Measurements from ENCODE around the gene HOOK2.
"Not testable (repeated sequence)": the region's sequence is repeated elsewhere in the genome, so short reads cannot be mapped to it uniquely, and the experiment has no call there.

The HOOK2 gene, protein sequence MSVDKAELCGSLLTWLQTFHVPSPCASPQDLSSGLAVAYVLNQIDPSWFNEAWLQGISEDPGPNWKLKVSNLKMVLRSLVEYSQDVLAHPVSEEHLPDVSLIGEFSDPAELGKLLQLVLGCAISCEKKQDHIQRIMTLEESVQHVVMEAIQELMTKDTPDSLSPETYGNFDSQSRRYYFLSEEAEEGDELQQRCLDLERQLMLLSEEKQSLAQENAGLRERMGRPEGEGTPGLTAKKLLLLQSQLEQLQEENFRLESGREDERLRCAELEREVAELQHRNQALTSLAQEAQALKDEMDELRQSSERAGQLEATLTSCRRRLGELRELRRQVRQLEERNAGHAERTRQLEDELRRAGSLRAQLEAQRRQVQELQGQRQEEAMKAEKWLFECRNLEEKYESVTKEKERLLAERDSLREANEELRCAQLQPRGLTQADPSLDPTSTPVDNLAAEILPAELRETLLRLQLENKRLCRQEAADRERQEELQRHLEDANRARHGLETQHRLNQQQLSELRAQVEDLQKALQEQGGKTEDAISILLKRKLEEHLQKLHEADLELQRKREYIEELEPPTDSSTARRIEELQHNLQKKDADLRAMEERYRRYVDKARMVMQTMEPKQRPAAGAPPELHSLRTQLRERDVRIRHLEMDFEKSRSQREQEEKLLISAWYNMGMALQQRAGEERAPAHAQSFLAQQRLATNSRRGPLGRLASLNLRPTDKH

DNA sequence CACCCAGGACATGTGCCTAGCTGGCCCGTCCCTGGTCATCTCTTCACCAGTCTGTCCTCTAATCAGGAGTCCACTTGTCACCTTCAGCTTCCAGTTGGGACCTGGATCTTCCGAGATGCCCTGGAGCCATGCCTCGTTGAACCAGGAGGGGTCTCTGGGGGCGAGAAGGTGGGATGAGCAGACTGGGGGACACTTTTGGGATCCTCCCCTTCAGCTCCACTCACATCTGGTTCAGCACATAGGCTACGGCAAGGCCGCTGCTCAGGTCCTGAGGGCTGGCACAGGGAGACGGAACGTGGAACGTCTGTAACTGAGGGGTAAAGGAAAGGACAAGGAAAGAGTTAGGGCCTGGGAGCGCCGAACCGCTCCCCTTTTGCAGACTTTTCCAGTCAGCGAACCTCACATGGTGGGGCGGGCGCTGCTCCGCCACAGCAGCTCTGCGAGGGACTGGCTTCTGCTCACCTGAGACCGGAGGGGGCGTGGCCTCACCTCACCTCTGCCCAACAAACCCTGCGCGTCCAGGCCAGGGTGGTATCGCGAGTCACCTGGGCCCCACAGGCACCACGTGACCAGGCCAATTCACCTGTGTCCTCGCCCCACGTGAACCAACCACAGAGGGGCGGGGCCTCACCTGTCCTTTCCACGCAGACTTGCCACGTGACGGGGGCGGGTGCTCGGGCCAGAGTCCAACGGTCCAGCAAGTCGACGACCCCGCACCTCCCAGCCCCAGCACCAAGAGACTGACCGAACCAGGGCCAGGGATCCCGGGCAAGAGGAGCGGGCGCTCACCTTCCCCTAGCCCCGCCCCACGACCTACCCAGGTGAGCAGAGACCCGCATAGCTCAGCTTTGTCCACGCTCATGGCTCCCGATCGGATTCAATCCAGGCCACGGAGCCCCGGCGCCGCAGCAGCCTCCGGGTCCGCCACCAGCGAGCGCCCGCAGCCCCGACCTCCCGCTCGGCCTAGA, at the start of gene HOOK2:
TSS of gene HOOK2 (minus strand) at position 965 of the 968 bp plus-strand sequence. CDS start at position 862, 103 bp downstream.
- DNase-seq: peak; percentile 42

DNA sequence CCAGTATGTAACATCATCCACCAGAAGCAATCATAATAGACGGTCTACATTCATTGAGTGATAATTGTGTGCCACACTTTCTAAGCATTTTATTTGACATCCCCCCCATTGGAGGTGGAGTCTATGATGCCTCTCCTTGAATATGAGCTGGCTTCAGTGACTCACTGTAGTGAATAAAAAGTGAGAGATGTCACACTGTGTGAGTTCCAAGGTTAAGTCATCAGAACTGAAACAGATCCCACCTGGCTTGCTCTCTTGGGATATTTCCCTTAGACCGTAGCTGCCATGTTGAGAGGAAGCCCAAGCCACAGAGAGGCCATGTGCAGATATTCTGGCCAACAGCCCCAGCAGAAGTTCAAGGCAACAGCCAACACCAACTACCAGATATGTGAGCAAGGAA, 46.4 kb upstream of the HOOK2 start:
- DNase-seq: no peak

DNA sequence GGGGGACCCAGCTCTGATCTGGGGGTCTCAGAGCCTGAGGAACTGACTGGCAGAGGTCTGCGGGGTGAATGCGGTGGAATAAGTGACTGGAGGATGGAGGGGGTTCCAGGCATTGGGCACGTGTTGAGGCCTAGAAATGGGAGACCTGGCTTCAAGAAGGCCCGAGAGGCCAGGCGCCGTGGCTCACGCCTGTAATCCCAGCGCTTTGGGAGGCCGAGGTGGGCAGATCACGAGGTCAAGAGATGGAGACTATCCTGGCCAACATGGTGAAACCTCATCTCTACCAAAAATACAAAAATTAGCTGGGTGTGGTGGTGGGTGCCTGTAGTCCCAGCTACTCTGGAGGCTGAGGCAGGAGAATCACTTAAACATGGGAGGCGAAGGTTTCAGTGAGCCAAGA, 42.5 kb upstream of the HOOK2 start:
- not testable (repeated sequence) for DNase-seq

DNA sequence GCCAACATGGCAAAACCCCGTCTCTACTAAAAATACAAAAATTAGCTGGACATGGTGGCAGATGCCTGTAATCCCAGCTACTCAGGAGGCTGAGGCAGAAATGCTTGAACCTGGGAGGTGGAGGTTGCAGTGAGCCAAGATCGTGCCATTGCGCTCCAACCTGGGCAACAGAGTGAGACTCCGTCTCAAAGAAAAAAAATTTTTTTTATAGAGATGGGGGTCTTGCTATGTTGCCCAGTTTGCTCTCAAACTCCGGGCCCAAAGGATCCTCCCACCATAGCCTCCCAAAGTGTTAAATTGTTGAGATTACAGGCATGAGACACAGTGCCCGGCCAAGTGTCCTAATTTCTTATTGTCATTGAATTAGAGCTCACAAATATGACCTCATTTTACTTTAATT, 41.8 kb upstream of the HOOK2 start:
- DNase-seq: not testable (repeated sequence)

DNA sequence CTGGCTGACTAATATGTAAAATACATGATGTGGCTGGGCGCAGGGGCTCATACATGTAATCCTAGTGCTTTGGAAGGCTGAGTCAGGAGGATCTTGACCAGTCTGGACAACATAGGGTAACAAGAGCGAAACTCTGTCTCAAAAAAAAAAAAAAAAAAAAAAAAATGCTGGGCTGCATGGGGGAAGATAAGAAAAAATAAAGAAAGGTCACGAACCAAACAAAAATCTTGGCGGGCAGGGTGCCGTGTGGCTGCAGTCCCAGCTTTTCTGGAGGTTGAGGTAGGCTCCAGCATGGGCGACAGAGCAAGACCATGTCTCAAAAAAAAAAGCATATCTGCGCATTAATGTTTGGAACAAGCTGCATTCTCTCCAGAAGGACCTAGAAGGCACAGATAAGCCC, 39.7 kb upstream of the HOOK2 start:
- no peak for DNase-seq

DNA sequence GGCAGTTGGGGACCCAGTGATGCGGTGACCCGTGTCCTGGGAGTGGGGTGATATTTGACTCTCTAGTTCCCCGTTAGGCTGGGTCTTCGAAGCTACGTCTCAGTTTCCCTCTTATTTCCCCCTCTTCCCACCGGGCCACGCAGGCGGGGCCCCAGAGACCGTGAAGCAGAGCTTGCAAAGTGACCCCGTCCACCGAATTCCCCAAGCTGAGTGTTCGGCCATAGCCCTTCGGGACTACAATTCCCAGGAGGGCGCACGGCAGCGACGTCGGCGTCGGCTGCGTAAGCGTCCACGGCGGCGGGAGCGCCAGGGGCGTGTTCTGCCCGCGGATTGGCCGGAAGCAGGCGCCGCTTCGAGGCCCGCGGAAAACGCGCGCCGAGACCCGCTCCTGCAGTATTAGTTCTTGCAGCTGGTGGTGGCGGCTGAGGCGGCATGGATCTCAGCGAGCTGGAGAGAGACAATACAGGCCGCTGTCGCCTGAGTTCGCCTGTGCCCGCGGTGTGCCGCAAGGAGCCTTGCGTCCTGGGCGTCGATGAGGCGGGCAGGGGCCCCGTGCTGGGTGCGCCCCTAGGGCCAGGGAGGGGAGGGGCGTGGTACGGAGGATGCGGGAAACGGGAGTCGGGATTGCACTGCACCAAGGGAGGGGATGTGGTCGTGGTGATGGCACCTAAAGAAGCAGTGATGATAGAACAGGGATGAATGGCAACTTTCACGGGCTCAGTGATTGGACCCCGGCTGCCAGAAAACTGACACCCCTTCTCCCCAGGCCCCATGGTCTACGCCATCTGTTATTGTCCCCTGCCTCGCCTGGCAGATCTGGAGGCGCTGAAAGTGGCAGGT, 31.1 kb upstream of the HOOK2 start, which contains the start of gene RNASEH2A:
TSS of gene RNASEH2A (plus strand) at position 343 of the 840 bp plus-strand sequence. CDS start at position 433, 90 bp downstream.
- DNase-seq: peak; percentile 92

DNA sequence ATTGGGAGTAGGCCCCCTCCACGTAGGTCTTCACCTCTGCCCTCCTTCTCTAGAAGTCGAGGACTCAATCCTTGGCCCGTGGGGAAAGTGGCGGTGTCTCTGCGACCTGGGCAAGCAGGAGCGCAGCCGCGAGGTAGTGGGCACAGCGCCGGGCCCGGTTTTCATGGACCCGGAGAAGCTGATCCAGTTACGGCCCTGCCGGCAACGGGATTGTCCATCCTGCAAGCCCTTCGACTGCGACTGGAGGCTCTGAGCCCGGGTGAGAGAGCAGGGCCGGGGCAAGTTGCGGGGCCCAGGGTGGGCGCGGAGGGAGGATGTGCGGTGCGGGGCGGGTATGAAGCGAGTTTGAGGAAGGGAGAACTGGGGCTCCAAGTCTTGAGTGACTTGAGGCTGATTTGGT, 28.7 kb upstream of the HOOK2 start:
- DNase-seq: no peak

DNA sequence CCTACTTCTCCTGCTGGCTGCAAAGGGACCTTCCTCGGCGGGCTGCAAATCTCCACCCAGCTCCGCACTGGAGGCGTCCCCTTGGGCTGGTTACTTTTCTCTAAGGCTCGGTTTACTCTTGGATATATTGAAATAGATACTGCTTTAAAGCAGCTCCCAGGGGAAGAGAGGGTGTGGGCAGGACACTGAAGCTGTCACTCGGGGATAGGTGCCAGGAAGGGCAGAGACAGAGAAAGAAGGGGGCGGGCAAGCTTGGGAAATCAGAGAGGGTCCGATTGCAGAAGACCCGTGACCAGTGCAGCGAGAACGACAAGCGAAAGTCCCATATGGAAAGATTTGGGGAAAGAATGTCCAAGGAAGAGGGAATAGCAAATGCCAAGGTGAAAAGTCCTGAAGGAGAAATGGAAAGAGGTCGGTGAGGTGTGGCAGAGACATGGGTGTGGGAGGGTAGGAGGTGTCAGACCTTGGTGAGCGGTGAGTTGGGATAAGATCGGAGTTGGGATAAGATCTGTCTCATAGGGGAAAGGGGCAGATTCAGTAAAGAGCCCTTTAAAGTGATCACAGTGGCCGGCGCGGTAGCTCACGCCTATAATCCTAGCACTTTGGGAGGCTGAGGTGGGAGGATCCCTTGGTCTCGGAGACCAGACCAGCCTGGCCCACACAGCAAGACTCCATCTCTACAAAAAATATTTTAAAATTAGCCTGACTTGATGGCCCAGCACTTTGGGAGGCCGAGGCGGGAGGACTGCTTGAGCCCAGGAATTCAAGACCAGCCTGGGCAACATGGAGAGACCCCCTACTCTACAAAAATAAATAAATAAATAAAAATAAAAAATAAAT, 27.1 kb upstream of the HOOK2 start:
- DNase-seq: no peak

GRCh38 chr19:12801466-12802266, 26.3 kb upstream of the HOOK2 start, which contains the start of the genes PRDX2 and THSD8:
TSS of gene PRDX2 (minus strand) at chr19:12801800. CDS start at chr19:12801261, 539 bp downstream.
TSS of gene THSD8 (plus strand) at chr19:12802069. CDS start at chr19:12802072, 3 bp downstream.
- DNase-seq: peak; percentile 85

DNA sequence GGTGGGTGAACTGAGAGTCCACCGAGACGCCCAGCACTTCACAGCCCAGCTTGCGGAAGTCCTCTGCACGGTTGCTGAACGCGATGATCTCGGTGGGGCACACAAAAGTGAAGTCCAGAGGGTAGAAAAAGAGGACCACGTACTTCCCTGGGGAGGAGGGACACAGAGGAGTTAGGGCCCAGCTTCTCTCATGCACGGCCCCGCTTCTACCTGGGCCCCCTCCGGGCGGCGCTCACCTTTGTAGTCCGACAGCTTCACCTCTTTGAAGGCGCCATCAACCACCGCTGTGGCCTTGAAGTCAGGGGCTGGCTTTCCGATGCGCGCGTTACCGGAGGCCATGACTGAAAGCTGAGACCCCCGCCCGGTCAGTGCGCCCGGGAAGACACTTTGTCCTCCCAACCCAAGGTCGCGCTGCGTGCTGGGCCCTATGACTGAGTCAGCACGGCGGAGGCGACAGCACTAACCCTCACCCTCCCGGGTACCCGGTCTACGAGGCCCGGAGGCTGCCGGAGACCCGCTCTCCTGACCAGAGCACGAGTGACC, 25.6 kb upstream of the HOOK2 start:
- peak; percentile 58 for DNase-seq

DNA sequence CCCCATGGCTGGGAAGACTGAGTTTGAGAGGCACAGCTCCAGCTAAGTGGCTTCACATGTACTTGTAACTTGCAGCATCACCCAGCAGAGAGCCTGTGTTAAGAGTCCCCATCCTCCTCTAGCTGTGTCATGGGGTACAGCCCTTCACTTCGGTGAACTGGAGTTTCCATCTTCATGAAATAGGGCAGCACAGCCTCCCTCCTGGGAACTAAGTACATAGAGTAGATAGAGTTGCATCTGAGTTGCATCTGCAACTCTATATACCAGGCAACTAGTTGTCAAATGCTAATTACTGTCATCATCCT, 25.1 kb upstream of the HOOK2 start:
- no peak for DNase-seq

DNA sequence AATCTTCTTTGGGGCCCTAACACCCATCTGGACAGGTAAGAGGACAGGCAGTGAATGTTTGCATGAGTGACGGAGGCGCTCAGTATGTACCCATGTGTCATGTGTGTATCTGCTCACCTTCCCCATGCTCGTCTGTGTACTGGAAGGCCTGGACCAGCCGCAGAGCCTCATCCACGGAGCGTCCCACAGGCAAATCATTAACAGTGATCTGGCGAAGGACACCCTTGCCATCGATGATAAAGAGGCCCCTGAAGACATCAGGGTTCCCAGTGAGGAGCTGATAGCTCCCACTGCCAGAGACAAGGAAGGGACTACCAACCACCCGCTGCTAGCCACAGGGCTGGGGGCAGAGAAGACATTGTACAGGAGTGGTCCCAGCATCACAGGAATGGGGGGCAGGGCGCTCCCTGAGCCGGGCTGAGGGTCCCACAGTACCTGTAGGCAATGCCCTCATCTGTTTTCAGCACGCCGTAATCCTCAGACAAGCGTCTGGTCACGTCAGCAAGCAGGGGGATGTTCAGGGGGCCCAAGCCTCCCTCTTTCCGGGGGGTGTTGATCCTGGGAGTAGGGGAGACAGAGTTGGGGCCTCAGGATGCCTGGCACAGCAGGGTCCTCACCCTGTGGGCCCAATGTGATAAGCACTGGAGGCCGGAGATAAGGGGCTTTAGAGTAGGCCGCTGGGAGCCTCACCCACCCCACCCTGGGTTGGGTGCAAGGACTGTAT, 24.6 kb upstream of the HOOK2 start:
- no peak for DNase-seq

GRCh38 chr19:12797607-12798006, 22.3 kb upstream of the HOOK2 start:
- DNase-seq: not testable (repeated sequence)

GRCh38 chr19:12797141-12797587, 21.8 kb upstream of the HOOK2 start:
- no peak for DNase-seq

GRCh38 chr19:12796146-12797071, 21.1 kb upstream of the HOOK2 start:
- DNase-seq: peak; percentile 83

- DNase-seq: no peak
Observed at GRCh38 chr19:12794971-12795381, 19.6 kb upstream of the HOOK2 start.

GRCh38 chr19:12794196-12794941, 19.0 kb upstream of the HOOK2 start:
- DNase-seq: no peak
